EL (cell line): ENCODE data around the gene CDCA5.

Source experiments
- DNase-seq: peaks from one replicate; pipeline ENCODE4 v3.0.0-alpha.2; 2016

The CDCA5 gene

GRCh38 chr11:65104628-65105027, 20.8 kb upstream of the CDCA5 start:
- DNase-seq: no peak

GRCh38 chr11:65103476-65103875, 19.6 kb upstream of the CDCA5 start:
- DNase-seq: no peak

GRCh38 chr11:65102142-65103095, 18.6 kb upstream of the CDCA5 start:
- DNase-seq: peak; percentile 26

- no peak for DNase-seq
These were observed 17.0 kb upstream of the CDCA5 start for GRCh38 chr11:65100674-65101350.

- DNase-seq: no peak
These were observed 13.1 kb upstream of the CDCA5 start for GRCh38 chr11:65096926-65097325.

GRCh38 chr11:65095974-65096806, 12.3 kb upstream of the CDCA5 start, which contains the start of gene VPS51:
VPS51 (plus strand) TSS chr11:65096214; CDS start chr11:65096251, 37 bp downstream.
- DNase-seq: peak; percentile 90

- no peak for DNase-seq
These were observed 11.6 kb upstream of the CDCA5 start for GRCh38 chr11:65095427-65095826.

GRCh38 chr11:65090628-65091027, 6.8 kb upstream of the CDCA5 start:
- no peak for DNase-seq

- no peak for DNase-seq
These were observed 5.8 kb upstream of the CDCA5 start for GRCh38 chr11:65089621-65090020.

- no peak for DNase-seq
These were observed 4.0 kb upstream of the CDCA5 start for GRCh38 chr11:65087827-65088226.

- DNase-seq: no peak
These were observed 3.4 kb upstream of the CDCA5 start for GRCh38 chr11:65087216-65087615.

- no peak for DNase-seq
These were observed 3.0 kb upstream of the CDCA5 start for GRCh38 chr11:65086809-65087208.

- DNase-seq: no peak
These were observed 1.6 kb upstream of the CDCA5 start for GRCh38 chr11:65085446-65085845.

- DNase-seq: no peak
These were observed 947 bp upstream of the CDCA5 start for GRCh38 chr11:65084598-65085375.

- no peak for DNase-seq
These were observed 556 bp downstream of the CDCA5 start for GRCh38 chr11:65083134-65083833.

GRCh38 chr11:65078786-65079342, 5.0 kb downstream of the CDCA5 start:
- DNase-seq: no peak

- DNase-seq: peak; percentile 29
These were observed 5.7 kb downstream of the CDCA5 start for GRCh38 chr11:65078151-65078550.

GRCh38 chr11:65077451-65077850, 6.4 kb downstream of the CDCA5 start:
- no peak for DNase-seq

GRCh38 chr11:65072631-65072966, 11.2 kb downstream of the CDCA5 start:
- no peak for DNase-seq

- no peak for DNase-seq
These were observed 11.8 kb downstream of the CDCA5 start for GRCh38 chr11:65071907-65072630.

- no peak for DNase-seq
These were observed 14.6 kb downstream of the CDCA5 start for GRCh38 chr11:65069217-65069616.
